Hepatic stellate cell (primary cell): ENCODE results near the gene PPP4R3B.
"Not testable (repeated sequence)": the region's sequence is repeated elsewhere in the genome, so short reads cannot be mapped to it uniquely, and the experiment has no call there.

ENCODE experiments used
- DNase-seq: peaks from one replicate; pipeline ENCODE4 v3.0.0; 2011; ENCODE audit warnings: low spot score

PPP4R3B gene

GRCh38 chr2:55595536-55595935, 21.9 kb downstream of the PPP4R3B start:
- no peak for DNase-seq

- no peak for DNase-seq
These were observed 25.3 kb downstream of the PPP4R3B start for GRCh38 chr2:55592130-55592529.

GRCh38 chr2:55590810-55591440, 26.5 kb downstream of the PPP4R3B start:
- peak; percentile 7 for DNase-seq

GRCh38 chr2:55585451-55586080, 31.9 kb downstream of the PPP4R3B start:
- DNase-seq, result peak; percentile 24

- no peak for DNase-seq
These were observed 35.4 kb downstream of the PPP4R3B start for GRCh38 chr2:55581874-55582547.

GRCh38 chr2:55581435-55581834, 36.0 kb downstream of the PPP4R3B start:
- no peak for DNase-seq

- DNase-seq, result not testable (repeated sequence)
These were observed 48.4 kb downstream of the PPP4R3B start for GRCh38 chr2:55569002-55569401.

- no peak for DNase-seq
These were observed 50.1 kb downstream of the PPP4R3B start for GRCh38 chr2:55567298-55567697.

- no peak for DNase-seq
These were observed 51.8 kb downstream of the PPP4R3B start for GRCh38 chr2:55565613-55566012.

- DNase-seq, result no peak
These were observed 56.6 kb downstream of the PPP4R3B start for GRCh38 chr2:55560855-55561254.

GRCh38 chr2:55556809-55557208, 60.6 kb downstream of the PPP4R3B start:
- DNase-seq, result no peak

- DNase-seq, result no peak
These were observed 61.4 kb downstream of the PPP4R3B start for GRCh38 chr2:55555977-55556376.

GRCh38 chr2:55553321-55553720, 64.1 kb downstream of the PPP4R3B start:
- DNase-seq, result no peak

- peak; percentile 24 for DNase-seq
These were observed 66.9 kb downstream of the PPP4R3B start for GRCh38 chr2:55550368-55551102.

- not testable (repeated sequence) for DNase-seq
These were observed 69.7 kb downstream of the PPP4R3B start for GRCh38 chr2:55547679-55548078.

GRCh38 chr2:55547001-55547400, 70.4 kb downstream of the PPP4R3B start:
- DNase-seq, result no peak

- no peak for DNase-seq
These were observed 86.8 kb downstream of the PPP4R3B start for GRCh38 chr2:55530539-55531081.

GRCh38 chr2:55526174-55526573, 91.2 kb downstream of the PPP4R3B start:
- DNase-seq, result no peak

GRCh38 chr2:55524884-55525437, 92.5 kb downstream of the PPP4R3B start:
- no peak for DNase-seq

- DNase-seq, result peak; percentile 31
These were observed 97.2 kb downstream of the PPP4R3B start for GRCh38 chr2:55519938-55520885.

GRCh38 chr2:55518841-55519165, 98.6 kb downstream of the PPP4R3B start:
- peak; percentile 4 for DNase-seq
